Measurements from ENCODE around the gene PYM1. TPM values are rescaled to one million over a fixed set of nuclear protein-coding genes. Genes with fewer than 3 reads are reported as not detected.
"Not testable (repeated sequence)": the region's sequence is repeated elsewhere in the genome, so short reads cannot be mapped to it uniquely, and the experiment has no call there.

Gene PYM1
- total RNA-seq, 1 experiment from 2014 or later, result 36.1 TPM

DNA sequence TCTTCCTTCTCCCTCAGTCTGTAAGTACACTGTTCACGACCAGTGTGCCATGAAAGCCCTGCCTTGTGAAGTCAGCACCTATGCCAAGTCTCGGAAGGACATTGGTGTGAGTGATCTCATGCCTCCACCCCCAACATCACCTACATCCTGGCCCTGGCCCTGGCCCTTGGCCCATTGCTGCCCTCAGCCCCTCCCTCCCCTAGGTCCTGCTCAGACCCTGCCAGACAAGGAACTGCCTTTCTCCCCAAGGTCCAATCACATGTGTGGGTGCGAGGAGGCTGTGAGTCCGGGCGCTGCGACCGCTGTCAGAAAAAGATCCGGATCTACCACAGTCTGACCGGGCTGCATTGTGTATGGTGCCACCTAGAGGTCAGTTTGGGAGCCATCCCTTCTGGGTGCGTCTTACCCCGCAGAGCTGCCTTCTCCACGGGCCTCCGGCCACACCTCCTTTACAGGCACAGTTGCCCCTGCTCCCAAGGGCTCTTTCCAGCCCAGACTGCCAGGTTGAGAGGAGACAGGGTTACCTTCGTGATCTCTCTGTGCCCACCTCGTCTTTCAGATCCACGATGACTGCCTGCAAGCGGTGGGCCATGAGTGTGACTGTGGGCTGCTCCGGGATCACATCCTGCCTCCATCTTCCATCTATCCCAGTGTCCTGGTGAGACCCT, 12.5 kb upstream of the PYM1 start:
- DNase-seq (ENCODE audit: low spot score), result peak; percentile 77

DNA sequence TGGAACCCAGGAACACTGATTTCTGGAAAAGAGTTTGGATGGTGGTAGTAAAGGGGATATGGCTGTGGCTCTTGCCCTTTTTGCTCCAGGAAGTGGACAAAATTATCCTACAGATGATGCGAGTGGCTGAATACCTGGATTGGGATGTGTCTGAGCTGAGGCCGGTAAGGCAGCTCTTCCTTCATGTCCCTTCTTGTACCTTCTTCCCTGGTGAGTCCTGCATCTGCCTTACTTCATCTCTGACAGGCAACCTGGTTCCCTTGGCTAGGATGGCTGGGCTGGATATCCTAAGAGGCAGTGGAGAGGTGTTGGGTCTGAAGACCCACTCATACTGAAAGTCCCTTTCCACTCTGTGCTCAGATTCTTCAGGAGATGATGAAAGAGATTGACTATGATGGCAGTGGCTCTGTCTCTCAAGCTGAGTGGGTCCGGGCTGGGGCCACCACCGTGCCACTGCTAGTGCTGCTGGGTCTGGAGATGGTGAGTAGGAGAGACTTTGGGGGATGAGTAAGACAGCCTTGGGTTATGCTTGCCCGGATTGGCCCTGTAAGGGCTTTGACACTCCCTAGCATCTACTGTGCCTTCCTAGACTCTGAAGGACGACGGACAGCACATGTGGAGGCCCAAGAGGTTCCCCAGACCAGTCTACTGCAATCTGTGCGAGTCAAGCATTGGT, 11.3 kb upstream of the PYM1 start:
- DNase-seq (ENCODE audit: low spot score), result no peak

DNA sequence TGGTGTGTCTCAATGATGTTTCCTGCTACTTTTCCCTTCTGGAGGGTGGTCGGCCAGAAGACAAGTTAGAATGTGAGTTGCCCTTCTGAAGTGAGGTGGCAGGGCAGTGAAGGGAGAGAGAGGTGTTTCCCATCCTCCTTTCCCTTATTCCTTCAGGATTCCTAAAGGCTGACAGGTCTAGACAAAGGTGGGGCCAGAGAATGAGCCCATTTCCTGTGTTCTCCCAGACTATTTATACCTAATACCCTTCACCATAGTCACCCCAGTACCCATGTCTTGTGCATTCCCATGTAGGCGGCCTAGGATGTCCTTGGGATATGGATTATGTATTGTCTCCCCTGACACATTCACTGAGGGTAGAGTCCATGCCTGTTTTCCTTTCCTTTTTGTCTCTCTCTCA, 10.3 kb upstream of the PYM1 start:
- no peak for DNase-seq (ENCODE audit: low spot score)

GRCh38 chr12:55935738-55936151, 8.1 kb upstream of the PYM1 start:
- no peak for DNase-seq (ENCODE audit: low spot score)

DNA sequence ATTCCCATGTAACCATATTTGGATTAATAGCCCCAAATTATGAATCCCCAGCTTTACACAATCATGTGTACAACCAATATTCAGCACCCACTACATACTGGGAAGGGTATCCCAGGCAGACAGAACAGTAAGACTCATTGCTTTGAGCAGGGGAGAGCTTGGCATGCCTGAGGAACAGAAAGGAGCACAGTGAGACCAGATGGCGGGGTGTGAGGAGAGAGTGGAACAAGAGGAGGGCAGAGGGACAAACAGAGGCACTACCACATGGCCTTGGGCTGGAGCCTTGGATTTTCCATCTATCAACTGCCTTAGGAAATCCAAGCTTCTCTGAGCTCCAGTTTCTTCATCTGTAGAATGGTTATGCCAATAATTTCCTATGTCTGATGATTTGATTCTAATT, 7.1 kb upstream of the PYM1 start:
- DNase-seq (ENCODE audit: low spot score), result no peak

GRCh38 chr12:55933799-55934742, 6.4 kb upstream of the PYM1 start:
- no peak for DNase-seq (ENCODE audit: low spot score)

GRCh38 chr12:55933169-55933798, 5.6 kb upstream of the PYM1 start:
- DNase-seq (ENCODE audit: low spot score), result peak; percentile 42

DNA sequence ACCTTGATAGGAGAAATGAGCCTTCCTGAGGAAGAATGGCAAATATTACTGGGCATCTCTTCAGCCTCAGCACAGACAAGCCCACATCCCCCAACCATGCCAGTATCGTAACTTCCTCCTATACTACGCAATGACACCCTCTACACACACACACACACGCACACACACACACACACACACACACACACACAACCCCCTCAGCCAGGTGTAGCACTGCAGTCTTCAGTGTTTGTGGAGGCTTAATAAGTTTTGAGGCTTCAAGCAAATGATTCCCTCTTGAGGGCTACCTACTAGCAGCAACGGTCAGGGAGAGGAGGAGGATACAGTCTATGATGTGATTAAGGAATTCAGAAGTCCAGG, 4.8 kb upstream of the PYM1 start:
- DNase-seq (ENCODE audit: low spot score), result no peak

GRCh38 chr12:55931780-55932550, 4.3 kb upstream of the PYM1 start:
- no peak for DNase-seq (ENCODE audit: low spot score)

- DNase-seq (ENCODE audit: low spot score), result no peak
Measured at GRCh38 chr12:55931317-55931779, 3.7 kb upstream of the PYM1 start.

DNA sequence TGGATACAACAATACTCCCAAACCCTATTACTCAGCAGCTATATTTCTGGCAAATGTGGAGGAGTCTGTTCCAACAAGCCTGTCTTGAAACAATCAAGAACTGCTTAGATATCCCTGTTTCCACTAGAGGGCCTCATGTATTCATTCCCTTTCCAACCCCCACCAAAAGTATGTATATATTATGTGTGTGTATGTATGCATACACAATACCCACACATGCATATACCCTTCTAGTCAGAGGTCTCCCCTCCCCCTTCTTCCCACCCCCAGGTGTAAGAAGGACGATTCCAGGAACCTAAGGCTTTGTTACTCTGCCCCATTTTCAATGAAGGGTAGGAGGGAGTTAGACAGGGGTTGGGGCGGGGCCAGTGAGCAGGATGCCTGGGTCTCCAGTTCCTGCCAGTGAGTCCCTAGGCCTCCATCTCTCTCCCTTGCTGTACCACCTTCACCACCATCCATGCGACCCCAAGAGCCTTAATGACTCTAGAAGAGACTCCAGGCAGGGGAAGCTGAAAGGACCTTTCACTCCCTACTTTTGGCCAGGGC, 3.1 kb upstream of the PYM1 start, which contains the start of gene DGKA:
DGKA (plus strand) TSS at position 392 of the 546 bp plus-strand sequence. CDS start 5,342 bp downstream, outside the sequence.
- peak; percentile 52 for DNase-seq (ENCODE audit: low spot score)

DNA sequence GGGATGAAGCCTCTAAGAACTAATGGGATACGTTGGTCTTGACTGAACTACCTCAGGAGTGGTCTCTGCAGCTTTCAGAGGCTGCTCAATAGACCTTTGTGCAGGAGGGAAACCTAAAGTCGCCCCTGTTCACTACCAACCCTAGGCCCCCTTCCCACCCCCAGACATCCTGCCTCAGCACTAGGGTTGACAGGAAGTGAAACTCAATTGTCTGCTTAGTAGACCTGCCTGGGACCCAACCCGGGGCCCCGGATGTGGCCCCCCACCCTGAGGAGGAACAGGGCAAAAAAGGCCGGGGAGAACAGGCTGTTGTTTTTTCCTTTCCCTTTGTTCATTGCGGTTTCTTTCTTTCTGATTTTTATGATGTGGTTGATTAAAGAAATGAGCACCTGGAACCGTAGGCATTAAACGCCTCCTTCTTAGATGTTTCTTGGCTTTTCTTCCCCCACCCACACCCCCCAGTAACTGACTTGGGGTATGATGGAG, 1.7 kb upstream of the PYM1 start:
- DNase-seq (ENCODE audit: low spot score), result no peak

DNA sequence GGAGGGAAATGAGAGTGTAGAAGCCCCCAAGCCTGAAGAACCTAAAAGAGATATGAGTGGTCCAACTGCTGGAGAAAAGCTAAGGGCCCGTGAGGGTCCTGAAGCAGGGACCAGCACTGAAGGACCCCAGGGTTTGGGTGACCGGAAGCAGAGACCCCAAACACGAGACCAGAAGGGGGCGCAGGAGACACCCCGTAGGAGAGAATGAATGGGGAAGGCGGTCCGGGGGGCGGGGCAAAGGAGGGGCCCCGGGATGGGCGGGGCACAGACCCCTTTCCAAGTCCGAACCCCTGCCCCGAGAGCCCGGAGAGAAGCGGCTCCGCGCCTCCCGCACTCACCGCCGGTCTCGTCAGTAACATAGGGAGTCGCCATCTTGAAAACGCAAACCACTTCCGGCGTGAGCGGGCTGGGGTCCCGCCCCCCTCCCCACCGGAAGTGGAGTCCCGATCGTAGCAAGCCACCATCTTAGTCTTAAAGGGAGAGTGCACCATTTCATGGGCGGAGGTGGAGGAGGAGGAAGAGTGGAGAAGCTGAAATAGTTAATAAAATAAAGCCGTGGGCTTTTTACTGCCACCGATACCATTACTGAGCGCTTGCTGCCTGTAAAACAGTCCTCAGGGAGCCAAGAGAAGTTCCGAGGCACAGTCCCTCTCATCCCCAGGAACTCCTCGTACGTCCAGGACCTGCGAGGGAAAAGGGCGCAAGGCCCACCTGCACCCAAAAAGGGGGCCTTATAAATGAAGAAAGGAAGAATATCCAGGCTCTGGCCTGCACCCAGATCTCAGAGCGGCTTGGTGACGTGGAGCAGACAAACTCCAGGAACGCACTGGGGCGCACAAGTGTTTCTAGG, 731 bp downstream of the PYM1 start:
- peak; percentile 92 for DNase-seq (ENCODE audit: low spot score)

DNA sequence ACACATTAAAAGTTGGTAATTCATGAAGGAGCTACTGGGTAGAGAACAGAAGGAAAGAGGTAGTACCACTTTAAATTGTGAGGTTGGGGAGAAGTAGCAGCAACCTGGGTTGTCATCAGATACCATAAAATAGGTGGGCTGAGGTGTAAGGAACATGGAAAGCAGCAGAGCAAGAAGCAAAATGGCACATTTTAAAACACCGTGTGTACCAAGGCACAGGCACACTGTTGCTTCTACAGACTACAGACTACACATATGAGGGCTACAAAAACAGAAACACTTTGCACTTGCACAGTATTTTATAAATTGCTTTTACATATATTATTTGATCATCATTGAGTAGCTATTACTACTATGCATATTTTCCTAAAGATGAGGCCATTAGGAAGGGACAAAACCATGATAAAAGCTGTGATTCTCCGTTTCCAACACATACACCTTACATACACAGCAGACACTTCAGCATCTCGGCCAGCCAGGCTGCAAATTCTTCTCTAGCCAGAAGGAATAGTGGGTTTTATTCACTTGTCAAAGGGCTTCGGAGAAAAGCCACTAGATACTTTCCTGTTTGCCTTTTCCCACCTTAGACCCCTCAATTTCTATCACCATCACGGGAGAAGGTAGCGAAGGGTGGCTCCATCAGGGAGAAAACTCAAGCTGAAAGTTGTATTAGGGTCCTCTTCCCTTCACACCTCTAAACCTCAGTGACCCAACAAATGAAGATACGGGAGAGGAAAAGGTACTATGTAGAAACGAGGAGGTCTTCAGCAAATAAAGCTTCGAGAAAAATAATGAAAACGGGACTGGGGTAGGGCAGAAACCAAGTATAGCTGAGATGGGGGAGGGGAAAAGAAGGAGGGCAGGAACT, 1.6 kb downstream of the PYM1 start:
- no peak for DNase-seq (ENCODE audit: low spot score)

- DNase-seq (ENCODE audit: low spot score), result no peak
Measured at GRCh38 chr12:55925371-55925770, 2.3 kb downstream of the PYM1 start.

DNA sequence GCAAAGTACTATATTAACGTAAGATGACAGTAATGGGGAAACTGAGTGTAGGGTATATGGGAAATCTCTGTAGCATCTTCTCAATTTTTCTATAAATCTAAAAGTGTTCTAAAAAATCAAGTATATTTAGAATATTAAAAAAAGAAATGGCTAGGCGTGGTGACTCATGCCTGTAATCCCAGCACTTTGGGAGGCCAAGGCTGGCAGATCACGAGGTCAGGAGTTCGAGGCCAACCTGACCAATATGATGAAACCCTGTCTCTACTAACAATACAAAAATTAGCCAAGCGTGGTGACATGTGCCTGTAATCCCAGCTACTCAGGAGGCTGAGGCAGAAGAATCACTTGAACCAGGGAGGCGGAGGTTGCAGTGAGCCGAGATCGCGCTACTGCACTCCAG, 4.0 kb downstream of the PYM1 start:
- DNase-seq (ENCODE audit: low spot score), result not testable (repeated sequence)

DNA sequence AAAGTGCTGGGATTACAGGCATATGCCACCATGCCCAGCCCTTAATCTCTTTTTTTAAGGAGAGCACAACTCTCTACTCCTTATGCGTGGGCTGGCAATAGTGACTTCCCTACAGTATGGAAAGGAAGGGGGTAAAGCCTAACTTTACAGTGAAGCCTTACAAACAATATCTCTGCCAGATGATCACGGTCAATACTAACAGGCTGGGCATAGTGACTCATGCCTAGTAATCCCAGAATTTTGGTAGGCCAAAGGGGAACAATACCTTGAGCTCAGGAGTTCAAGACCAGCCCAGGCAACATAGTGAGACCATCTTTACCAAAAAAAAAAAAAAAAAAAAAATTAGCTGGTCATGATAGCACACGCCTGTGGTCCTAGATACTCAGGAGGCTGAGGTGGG, 5.6 kb downstream of the PYM1 start:
- no peak for DNase-seq (ENCODE audit: low spot score)

- DNase-seq (ENCODE audit: low spot score), result not testable (repeated sequence)
Measured at GRCh38 chr12:55919032-55919431, 8.7 kb downstream of the PYM1 start.

DNA sequence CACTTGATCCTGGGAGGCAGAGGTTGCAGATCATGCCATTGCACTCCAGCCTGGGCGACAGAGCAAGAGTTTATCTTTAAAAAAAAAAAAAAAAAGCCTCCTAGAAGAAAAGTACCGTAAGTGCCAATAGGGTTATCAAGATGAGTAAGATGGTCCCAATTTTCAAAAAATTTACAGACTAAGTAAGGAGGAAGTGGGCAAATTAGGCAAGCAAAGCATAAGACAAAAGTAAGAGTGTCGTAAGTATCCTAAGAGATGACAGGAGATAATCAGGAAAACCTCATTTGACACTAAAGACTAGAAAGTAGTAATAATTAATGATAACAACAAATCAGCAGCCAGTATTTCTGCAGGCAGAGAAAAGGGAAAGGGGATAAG, 12.2 kb downstream of the PYM1 start:
- no peak for DNase-seq (ENCODE audit: low spot score)

Data from H4 (cell line).